Measurements from ENCODE around the gene CCSER1. TPM values are rescaled to one million over a fixed set of nuclear protein-coding genes. Genes with fewer than 3 reads are reported as not detected.

The CCSER1 gene
- total RNA-seq, 2 experiments from 2014 or later, result not detected

- BruUV-seq (replicated peaks), result no TSS peak
- ChIA-PET POLR2A (no interaction called here), CTCF (ENCODE audit: unreplicated experiment) (no interaction called here)
- no peaks in the 10 kb centered on the region for H4K20me1 ChIP-seq (ENCODE audit: insufficient read depth, low read length)
- H2AFZ ChIP-seq (ENCODE audit: low read length), result no peak overlapping the region
- no peak overlapping the region for H3K4me2 ChIP-seq (ENCODE audit: low read length)
- no peaks in the 10 kb centered on the region for H3K36me3 ChIP-seq (ENCODE audit: insufficient read depth, low read length)
- DNase-seq (ENCODE audit: low spot score), result no peak
- no peak overlapping the region for H3K4me3 ChIP-seq (ENCODE audit: low read depth, low read length, poor library complexity, severe bottlenecking)
- H3K9me3 ChIP-seq (ENCODE audit: low read length), result 0 out of 2 replicates have a peak, but pooled peaks cover 7% of the 10 kb centered on the region
- no peak overlapping the region for H3K27ac ChIP-seq (ENCODE audit: low read depth, low read length, poor library complexity, severe bottlenecking)
- no peaks in the 10 kb centered on the region for H3K4me1 ChIP-seq (ENCODE audit: insufficient read depth, low read length, poor library complexity, severe bottlenecking)
- no peaks in the 10 kb centered on the region for H3K79me2 ChIP-seq (ENCODE audit: insufficient read depth, low read depth, low read length)
- intact Hi-C loops (cut with micrococcal nuclease; ENCODE audit: unreplicated experiment), result no loop called here
- no peaks in the 10 kb centered on the region for H3K9me2 ChIP-seq (ENCODE audit: insufficient read depth, low read length)
- TF ChIP-seq CTCF (conservative IDR thresholded peaks at IDR 0.05; ENCODE audit: low read length) (no peak), EZH2phosphoT487 (IDR thresholded peaks at IDR 0.05; ENCODE audit: borderline replicate concordance, low read depth, low read length) (no peak)
Observed at GRCh38 chr4:91422011-91422410, 1294.8 kb downstream of the CCSER1 start.

- Histone ChIP-seq H3K79me2 (ENCODE audit: insufficient read depth, low read depth, low read length) (no peaks in the 10 kb centered on the region), H4K20me1 (ENCODE audit: insufficient read depth, low read length) (no peaks in the 10 kb centered on the region), H3K4me2 (ENCODE audit: low read length) (no peak overlapping the region), H3K4me3 (ENCODE audit: low read depth, low read length, poor library complexity, severe bottlenecking) (no peak overlapping the region), H3K36me3 (ENCODE audit: insufficient read depth, low read length) (no peaks in the 10 kb centered on the region), H3K27ac (ENCODE audit: low read depth, low read length, poor library complexity, severe bottlenecking) (no peak overlapping the region), H3K9me2 (ENCODE audit: insufficient read depth, low read length) (no peaks in the 10 kb centered on the region), H3K9me3 (ENCODE audit: low read length) (no peaks in the 10 kb centered on the region), H3K4me1 (ENCODE audit: insufficient read depth, low read length, poor library complexity, severe bottlenecking) (no peaks in the 10 kb centered on the region), H2AFZ (ENCODE audit: low read length) (no peak overlapping the region)
- TF ChIP-seq CTCF (conservative IDR thresholded peaks at IDR 0.05; ENCODE audit: low read length) (no peak), EZH2phosphoT487 (IDR thresholded peaks at IDR 0.05; ENCODE audit: borderline replicate concordance, low read depth, low read length) (no peak)
- POLR2A ChIA-PET, result no interaction called here
- intact Hi-C loops (cut with micrococcal nuclease; ENCODE audit: unreplicated experiment), result no loop called here
- CTCF ChIA-PET (ENCODE audit: unreplicated experiment), result no interaction called here
- BruUV-seq (replicated peaks), result no TSS peak
- DNase-seq (ENCODE audit: low spot score), result no peak
Observed at GRCh38 chr4:91426725-91427124, 1299.5 kb downstream of the CCSER1 start.

GRCh38 chr4:91427171-91427570 lies 1300.0 kb downstream of the CCSER1 start:
- POLR2A ChIA-PET, result no interaction called here
- TF ChIP-seq EZH2phosphoT487 (IDR thresholded peaks at IDR 0.05; ENCODE audit: borderline replicate concordance, low read depth, low read length) (no peak), CTCF (conservative IDR thresholded peaks at IDR 0.05; ENCODE audit: low read length) (no peak)
- Histone ChIP-seq H4K20me1 (ENCODE audit: insufficient read depth, low read length) (no peaks in the 10 kb centered on the region), H3K27ac (ENCODE audit: low read depth, low read length, poor library complexity, severe bottlenecking) (no peak overlapping the region), H3K79me2 (ENCODE audit: insufficient read depth, low read depth, low read length) (no peaks in the 10 kb centered on the region), H3K9me2 (ENCODE audit: insufficient read depth, low read length) (no peaks in the 10 kb centered on the region), H3K4me3 (ENCODE audit: low read depth, low read length, poor library complexity, severe bottlenecking) (no peak overlapping the region), H3K4me1 (ENCODE audit: insufficient read depth, low read length, poor library complexity, severe bottlenecking) (no peaks in the 10 kb centered on the region), H3K4me2 (ENCODE audit: low read length) (no peak overlapping the region), H3K9me3 (ENCODE audit: low read length) (no peaks in the 10 kb centered on the region), H2AFZ (ENCODE audit: low read length) (no peak overlapping the region), H3K36me3 (ENCODE audit: insufficient read depth, low read length) (no peaks in the 10 kb centered on the region)
- no peak for DNase-seq (ENCODE audit: low spot score)
- CTCF ChIA-PET (ENCODE audit: unreplicated experiment), result no interaction called here
- BruUV-seq (replicated peaks), result no TSS peak
- intact Hi-C loops (cut with micrococcal nuclease; ENCODE audit: unreplicated experiment), result no loop called here
